GM19452 (cell line): ENCODE data around the gene DGKB.
A peak's percentile ranks its signal among the peaks of the same experiment; 100 is the strongest.
"Not testable (repeated sequence)": the region's sequence is repeated elsewhere in the genome, so short reads cannot be mapped to it uniquely, and the experiment has no call there.

Source experiments
- ATAC-seq: cut with Tn5 transposase; IDR thresholded peaks from one replicate; pipeline ENCODE4 v1.9.1; 2021; ENCODE audit not compliant: unreplicated experiment

DGKB gene

DNA sequence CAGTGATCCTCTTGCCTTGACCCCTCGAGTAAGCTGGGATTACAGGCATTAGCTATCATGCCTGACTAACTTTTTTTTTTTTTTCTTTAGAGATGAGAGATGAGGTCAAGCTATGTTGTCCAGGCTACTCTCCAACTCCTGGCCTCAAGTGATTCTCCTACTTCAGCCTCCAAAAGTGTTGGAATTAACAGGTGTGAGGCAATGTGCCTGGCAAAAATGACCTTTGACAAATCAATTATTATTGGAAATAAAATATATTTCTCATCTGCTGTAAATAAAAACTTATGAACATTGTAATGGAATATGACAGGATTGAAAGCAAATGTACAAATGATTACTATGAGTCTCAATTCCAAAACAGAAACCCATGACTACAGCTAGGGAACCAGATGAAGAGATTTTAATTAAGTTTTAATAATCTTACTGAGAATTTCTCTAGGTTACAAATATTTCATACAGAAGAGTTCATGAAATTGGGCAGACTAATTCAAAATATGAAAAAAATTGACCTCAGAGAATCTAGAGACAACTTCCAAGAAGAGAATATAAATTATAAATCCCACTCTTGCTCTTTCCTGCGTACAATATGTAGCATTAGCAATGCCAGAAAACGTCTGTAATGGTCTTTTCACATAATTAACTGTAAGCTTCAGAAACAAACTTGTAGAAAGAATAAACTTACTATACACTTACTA, 414.7 kb downstream of the DGKB start:
- ATAC-seq: no peak

DNA sequence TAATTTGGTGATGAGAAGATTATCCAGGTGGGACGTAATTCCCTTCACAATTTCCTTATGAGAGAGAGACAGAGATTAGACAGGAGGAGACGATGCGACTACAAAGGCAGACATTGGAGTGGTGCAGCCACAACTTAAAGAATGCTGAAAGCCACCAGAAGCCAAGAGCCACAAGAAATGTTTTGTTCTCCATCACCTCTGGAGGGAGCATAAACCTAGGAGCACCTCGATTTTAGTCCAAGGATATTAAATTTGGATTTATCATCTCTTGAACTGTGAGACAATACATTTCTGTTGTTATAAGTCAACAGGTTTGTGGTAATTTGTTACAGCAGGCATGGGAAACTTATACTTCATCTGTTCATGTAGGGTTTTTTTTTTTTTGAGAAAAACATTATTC, 418.9 kb downstream of the DGKB start:
- ATAC-seq: no peak

DNA sequence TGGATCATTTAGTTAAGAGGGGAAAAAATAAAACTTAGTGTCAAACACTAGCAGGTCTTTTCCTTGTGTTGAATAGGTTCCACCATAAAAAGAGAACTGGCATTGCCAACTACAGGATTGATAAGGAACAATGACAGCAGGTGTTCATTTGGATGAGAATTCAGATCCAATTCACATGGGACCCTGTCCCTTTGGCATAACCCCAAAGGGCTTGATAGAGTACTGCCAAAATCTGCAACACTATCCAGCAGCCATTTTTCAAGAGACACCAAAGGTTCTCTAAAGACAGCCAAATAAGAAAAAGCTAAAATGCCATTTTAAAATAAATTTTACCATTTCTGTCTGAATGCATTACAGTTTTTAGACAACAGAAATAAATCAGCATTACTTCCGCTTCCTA, 422.3 kb downstream of the DGKB start:
- no peak for ATAC-seq

- ATAC-seq: no peak
Observed at GRCh38 chr7:14478834-14479510, 423.6 kb downstream of the DGKB start.

GRCh38 chr7:14461716-14462115, 440.8 kb downstream of the DGKB start:
- not testable (repeated sequence) for ATAC-seq

GRCh38 chr7:14458846-14459245, 443.7 kb downstream of the DGKB start:
- ATAC-seq: not testable (repeated sequence)

GRCh38 chr7:14457568-14458453, 444.7 kb downstream of the DGKB start:
- peak; percentile 55 for ATAC-seq

DNA sequence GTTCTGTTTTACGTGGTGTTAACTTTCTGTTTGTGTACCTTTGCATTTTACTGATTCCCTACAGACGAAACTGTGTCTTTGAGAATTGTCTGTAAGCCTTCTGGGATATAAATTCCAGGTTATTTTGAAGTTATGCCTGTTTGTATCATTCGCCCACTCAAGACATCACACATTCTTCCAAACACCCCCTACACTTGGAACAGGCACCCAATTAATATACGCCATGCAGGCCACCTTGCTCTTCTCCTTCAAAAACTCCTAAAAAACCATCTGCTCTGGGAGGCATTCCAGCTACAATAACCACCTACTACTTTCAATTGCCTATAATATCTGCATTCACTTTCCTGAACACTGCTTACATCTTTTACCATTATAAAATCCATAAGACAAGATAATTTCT, 453.3 kb downstream of the DGKB start:
- no peak for ATAC-seq

- ATAC-seq: peak; percentile 66
Observed at GRCh38 chr7:14446829-14447228, 455.7 kb downstream of the DGKB start.

DNA sequence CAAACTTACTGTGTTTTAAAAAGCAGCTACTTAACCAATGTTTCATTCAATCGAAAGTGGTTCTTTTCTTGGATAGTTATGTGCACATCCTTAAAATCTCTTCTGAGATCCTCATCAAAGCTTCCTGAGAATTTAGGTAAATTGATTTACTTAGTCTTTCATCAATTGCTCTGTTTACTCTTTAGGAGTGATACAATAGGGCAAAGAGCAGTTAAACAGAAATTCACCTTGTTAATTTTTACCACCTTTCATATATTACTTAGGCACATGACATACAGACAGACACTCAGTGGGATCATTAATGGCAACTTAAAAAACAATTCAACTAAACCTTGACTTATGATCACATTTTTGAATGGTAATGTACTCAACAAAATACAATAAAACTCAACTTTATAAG, 456.3 kb downstream of the DGKB start:
- no peak for ATAC-seq

GRCh38 chr7:14438366-14438765, 464.2 kb downstream of the DGKB start:
- no peak for ATAC-seq

GRCh38 chr7:14436878-14437277, 465.7 kb downstream of the DGKB start:
- no peak for ATAC-seq

DNA sequence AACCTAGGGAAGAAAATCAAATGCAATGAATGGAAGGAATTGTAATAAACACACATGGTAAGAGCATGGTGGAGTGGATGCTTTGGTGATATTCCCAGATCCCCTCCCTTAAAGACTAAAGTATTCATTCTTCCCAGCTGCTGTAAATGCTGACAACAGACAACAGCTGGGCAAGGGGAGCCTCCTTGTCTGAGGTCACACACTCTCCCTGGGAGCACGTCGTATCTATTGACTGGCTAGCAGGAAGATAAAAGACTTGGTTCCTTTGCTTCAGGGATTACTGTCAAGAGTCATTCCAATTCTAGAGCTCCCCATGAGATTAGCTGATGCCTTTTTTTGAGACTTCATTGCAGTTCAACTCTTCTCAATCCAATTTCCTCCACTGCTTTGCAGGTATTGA, 469.6 kb downstream of the DGKB start:
- ATAC-seq: no peak

DNA sequence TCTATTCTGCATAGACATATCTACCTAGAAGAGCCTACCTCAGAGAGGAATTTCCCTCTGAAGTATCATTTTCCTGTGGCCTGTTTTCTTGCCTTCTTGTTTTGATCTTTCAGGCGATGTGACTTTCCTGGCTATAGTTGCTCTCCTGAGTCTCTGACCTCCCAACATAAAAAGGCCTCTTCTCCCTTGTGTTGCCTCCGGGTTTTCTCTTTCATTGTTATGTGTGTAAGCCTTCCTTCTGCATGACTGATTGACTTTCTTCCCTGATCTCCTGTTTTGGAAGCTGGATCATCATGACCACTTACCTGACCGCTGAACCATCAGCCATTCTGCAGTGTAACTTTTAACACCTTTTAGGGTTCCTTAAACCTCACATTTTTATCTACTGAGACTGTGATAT, 471.6 kb downstream of the DGKB start:
- no peak for ATAC-seq

GRCh38 chr7:14425559-14425958, 477.0 kb downstream of the DGKB start:
- no peak for ATAC-seq

- no peak for ATAC-seq
Observed at GRCh38 chr7:14424675-14425074, 477.9 kb downstream of the DGKB start.

DNA sequence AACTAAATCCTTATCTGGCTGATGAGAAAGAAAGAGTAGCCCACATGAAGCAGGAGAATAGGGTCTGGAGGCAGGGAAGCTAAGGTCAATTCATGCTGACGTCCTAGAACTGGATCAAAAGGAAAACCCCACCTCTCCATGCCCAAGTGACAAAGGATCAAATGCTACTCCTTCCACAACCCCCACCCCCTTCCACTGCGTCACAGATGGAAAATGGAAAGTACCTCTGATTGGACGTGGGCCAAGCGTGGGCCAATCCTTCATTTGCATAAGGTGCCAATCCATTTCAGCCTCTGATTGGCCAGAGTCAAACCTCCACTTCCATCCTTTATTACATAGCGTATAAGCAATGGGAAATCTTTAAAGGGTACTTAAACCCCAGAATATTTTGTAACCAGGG, 481.8 kb downstream of the DGKB start:
- no peak for ATAC-seq

DNA sequence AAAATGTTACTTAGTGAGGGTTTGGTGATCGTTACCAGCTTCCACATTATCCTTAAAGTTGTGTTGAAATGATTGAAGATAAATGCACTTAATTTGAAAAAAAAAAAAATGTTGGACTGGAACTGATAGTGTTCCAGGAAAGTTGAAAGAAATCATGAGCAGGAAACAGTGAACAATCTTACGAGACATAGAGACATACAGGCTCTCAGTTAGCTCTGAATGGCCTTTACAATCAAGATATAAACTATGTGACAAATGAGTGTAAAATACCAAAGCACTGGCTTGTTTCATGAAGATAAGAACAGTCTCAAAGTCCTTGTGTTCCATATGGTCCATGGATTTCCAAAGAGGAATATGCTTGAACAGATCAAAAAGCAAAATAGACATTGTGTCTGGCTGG, 483.0 kb downstream of the DGKB start:
- ATAC-seq: no peak

DNA sequence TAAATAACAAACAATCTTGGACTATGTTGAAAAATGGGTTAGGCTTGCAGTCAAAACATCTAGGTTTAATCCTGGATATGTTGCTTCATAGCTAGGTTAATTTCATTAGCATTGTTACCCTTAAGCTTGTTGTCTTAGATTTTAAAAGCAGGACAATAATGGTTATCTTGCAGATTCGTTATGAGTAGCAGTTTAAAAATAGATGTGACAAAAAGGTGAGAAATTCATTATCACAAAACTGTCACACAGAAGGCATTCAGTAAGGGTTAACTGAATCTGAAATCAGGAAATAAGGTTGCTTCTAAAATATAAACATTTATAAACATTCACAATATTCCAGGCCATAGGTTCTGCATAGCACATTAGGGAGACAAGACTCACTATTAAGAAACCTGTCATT, 483.9 kb downstream of the DGKB start:
- ATAC-seq: no peak

DNA sequence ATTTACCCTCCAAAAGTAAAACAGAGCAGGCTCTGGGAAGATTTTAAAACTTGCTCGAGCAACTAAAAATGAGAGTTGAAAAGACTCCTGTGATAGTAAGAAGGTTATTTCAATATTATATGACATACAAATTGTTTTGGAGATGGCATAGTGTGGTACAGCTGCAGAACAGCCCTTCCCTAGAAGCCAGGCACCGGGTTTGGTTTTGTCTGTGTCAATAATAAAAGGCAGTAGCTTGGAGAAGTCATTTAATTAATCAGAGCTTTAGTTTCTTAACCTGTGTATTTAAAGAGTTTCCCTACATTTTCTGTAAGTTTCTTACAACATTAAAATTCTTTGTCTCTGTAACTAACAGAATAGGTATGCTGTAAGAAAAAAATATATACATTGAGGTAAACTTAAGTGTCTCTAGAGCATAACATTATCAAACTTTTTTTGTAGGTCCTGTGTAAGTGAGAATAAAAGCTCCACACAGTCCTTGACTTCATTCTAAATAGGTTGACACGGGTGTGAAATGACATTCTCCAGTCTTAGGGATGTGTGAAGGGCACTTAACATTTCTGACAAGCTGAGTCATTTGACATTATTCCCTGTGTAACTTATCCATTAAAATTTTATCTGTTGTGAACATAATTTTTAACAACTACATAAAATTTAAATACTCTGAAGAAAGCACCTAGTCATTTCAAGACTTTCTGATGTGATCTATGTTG, 488.1 kb downstream of the DGKB start:
- no peak for ATAC-seq
